A549 (cell line): ENCODE results near the gene SLCO2A1.

Experiments used
- CTCF ChIP-seq: fragments of >200 bp; sonication (Bioruptor Twin); formaldehyde crosslinking; IDR thresholded peaks from 3 replicates; pipeline ENCODE4 v1.5.1; 2016
- EP300 ChIP-seq, 2 experiments: fragments of >200 bp; sonication (Bioruptor Twin); formaldehyde crosslinking; IDR thresholded peaks; 2 replicates in 1 of 2; 3 replicates in 1 of 2; pipeline ENCODE4 v1.6.1; 2016 to 2017
- HOXA7 ChIP-seq: fragments of 250-450 bp; sonication (Bioruptor Pico); IDR thresholded peaks from 2 replicates; pipeline ENCODE4 v1.5.0; 2020; ENCODE audit warnings: mild to moderate bottlenecking, moderate library complexity
- KDM5A ChIP-seq: fragments of 200-600 bp; sonication (generic); IDR thresholded peaks from 2 replicates; pipeline ENCODE4 v1.6.1; 2016; ENCODE audit warnings: antibody characterized with exemption, mild to moderate bottlenecking
- MYC ChIP-seq: IDR thresholded peaks from 2 replicates; pipeline ENCODE4 v1.6.1; 2012; ENCODE audit warnings: mild to moderate bottlenecking, inconsistent platforms, low read length, improper control_type of control experiment, borderline replicate concordance
- ZFP36 ChIP-seq: fragments of 450-650 bp; IDR thresholded peaks from 2 replicates; pipeline ENCODE4 v1.6.1; 2014; ENCODE audit warnings: borderline replicate concordance; ENCODE audit not compliant: partially characterized antibody

- TF ChIP-seq CTCF, result no peak
- no peak for TF ChIP-seq HOXA7 (CRISPR knock-in tag)
- TF ChIP-seq ZFP36, result no peak
- TF ChIP-seq EP300 (IDR thresholded peaks at IDR 0.05), result no peak
- no peak for TF ChIP-seq KDM5A
- no peak for TF ChIP-seq MYC
Observed at GRCh38 chr3:133962849-133963248, 66.9 kb downstream of the SLCO2A1 start.
